ENCODE data around the gene SRCAP. TPM values are rescaled to one million over a fixed set of nuclear protein-coding genes. Genes with fewer than 3 reads are reported as not detected.

SRCAP gene
- total RNA-seq, 1 experiment from 2014 or later, result 57.4 TPM

DNA sequence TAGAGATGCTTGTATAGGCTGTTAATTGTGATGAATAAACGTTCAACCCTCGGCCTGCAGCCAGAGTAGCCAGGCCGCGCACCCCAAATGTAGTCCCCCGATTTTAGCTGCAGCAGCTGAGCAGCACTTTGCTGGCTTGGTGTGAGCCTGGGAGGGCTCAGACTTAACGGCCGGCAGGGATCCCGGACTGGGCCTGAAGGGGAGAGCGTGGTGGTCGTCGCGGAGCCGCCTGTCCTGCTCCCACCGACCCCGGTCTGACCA, 76.1 kb downstream of the SRCAP start:
- peak overlapping the region; percentile 70 for H3K4me3 ChIP-seq (ENCODE audit: low read depth, low read length)
- TF ChIP-seq, protein P1, sequence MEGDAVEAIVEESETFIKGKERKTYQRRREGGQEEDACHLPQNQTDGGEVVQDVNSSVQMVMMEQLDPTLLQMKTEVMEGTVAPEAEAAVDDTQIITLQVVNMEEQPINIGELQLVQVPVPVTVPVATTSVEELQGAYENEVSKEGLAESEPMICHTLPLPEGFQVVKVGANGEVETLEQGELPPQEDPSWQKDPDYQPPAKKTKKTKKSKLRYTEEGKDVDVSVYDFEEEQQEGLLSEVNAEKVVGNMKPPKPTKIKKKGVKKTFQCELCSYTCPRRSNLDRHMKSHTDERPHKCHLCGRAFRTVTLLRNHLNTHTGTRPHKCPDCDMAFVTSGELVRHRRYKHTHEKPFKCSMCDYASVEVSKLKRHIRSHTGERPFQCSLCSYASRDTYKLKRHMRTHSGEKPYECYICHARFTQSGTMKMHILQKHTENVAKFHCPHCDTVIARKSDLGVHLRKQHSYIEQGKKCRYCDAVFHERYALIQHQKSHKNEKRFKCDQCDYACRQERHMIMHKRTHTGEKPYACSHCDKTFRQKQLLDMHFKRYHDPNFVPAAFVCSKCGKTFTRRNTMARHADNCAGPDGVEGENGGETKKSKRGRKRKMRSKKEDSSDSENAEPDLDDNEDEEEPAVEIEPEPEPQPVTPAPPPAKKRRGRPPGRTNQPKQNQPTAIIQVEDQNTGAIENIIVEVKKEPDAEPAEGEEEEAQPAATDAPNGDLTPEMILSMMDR (IDR thresholded peaks at IDR 0.05; ENCODE audit: insufficient read depth in 1 of 2, low read depth in 1 of 2, low read length in 1 of 2, severe bottlenecking in 1 of 2, unreplicated experiment in 1 of 2), result no peak
- TSS peak; percentile 15 for BruUV-seq (replicated peaks)
- peak in 1 of 2 experiments; percentile 13 for DNase-seq
- ChIA-PET CTCF (interaction anchor here (1.0 to 1.5 kb wide), 3 partner anchors 12 to 17 kb away, joined by 3 to 4 read pairs (median 4); partner anchors contain the start of gene ZNF629), POLR2A (interaction anchor here (0.6 to 1.5 kb wide), 6 partner anchors 12 to 68 kb away, joined by 3 to 10 read pairs (median 3); partner anchors contain the start of genes PHKG2 and ZNF629)
- peak overlapping the region; percentile 91 for H3K27ac Mint-ChIP-seq (ENCODE audit: unreplicated experiment)
- H3K4me1 Mint-ChIP-seq (ENCODE audit: low read depth, unreplicated experiment), result peaks cover 10% of the 10 kb centered on the region
- no peaks in the 10 kb centered on the region for H3K27me3 Mint-ChIP-seq (ENCODE audit: insufficient read depth, unreplicated experiment)
- peaks cover 3% of the 10 kb centered on the region for H3K36me3 ChIP-seq (ENCODE audit: control insufficient read depth, insufficient read depth, low read length)
- H3K27me3 ChIP-seq (replicated peaks; ENCODE audit: control insufficient read depth, insufficient read depth, low read length), result no peaks in the 10 kb centered on the region
- H3K9me3 Mint-ChIP-seq (ENCODE audit: unreplicated experiment), result no peaks in the 10 kb centered on the region
- H3K36me3 Mint-ChIP-seq (ENCODE audit: insufficient read depth, unreplicated experiment), result peaks cover 81% of the 10 kb centered on the region
- intact Hi-C loops (cut with micrococcal nuclease; ENCODE audit: unreplicated experiment), result loop anchor here (1.0 to 2.0 kb wide), 3 partner anchors 13 to 147 kb away; partner anchors contain the start of genes CFAP119 and RNF40
- H3K4me3 Mint-ChIP-seq (ENCODE audit: unreplicated experiment), result peak overlapping the region; percentile 75
- H3K4me1 ChIP-seq, result peaks cover 12% of the 10 kb centered on the region
- no peaks in the 10 kb centered on the region for H3K9me3 ChIP-seq

DNA sequence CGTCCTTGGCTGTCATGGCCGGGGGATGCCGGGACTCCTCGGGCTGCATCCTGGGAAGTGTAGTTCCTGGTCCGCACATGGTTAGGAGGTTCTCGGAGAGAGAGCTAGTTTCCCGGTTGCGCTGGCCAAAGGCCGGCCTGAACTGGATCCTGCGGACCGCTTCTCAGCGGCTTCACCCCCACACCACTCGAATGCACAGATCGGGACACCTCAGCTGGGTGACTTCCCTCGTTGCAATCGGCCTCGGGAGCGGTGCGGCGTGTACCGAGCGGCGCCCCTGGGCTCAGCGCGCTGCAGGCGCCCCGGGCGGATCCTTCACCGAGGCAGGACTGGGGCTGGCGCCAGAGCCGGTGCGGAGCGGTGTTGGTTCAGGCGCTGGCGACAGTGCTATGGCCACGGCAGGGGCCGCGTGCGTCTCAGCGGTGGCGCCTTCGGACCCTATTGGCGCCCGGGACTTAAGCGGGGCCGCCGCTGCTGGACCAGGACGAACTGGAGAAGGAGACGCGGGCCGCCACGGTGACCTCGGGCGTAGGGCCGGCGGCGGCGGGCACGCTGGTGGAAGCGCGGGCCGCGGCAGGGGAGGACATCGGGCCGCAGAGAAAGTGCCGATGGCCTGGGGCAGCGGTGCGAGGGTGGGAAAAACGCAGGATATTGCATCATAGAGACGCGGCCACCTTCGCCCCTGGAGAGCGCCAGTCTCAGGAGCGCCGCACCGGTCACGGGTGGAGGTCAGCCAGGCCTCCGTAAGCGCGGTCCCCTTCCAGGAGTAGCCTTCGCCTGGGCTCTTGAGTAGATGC, 76.6 kb downstream of the SRCAP start:
- intact Hi-C loops (cut with micrococcal nuclease; ENCODE audit: unreplicated experiment), result loop anchor here (1.0 to 2.0 kb wide), 3 partner anchors 13 to 147 kb away; partner anchors contain the start of genes CFAP119 and RNF40
- no TSS peak for BruUV-seq (replicated peaks)
- CTCF ChIA-PET, result interaction anchor here (1.0 to 1.5 kb wide), 3 partner anchors 11 to 18 kb away, joined by 3 to 4 read pairs (median 4); partner anchors contain the start of gene ZNF629

More for the DNA sequence above, 76.6 kb downstream of the SRCAP start:
- Histone ChIP-seq H3K4me1 (peaks cover 12% of the 10 kb centered on the region), H3K36me3 (ENCODE audit: control insufficient read depth, insufficient read depth, low read length) (peaks cover 3% of the 10 kb centered on the region), H3K4me3 (ENCODE audit: low read depth, low read length) (peak overlapping the region; percentile 70), H3K9me3 (no peaks in the 10 kb centered on the region), H3K27me3 (replicated peaks; ENCODE audit: control insufficient read depth, insufficient read depth, low read length) (no peaks in the 10 kb centered on the region)
- peak; percentile 86 to 87 for DNase-seq
- H3K4me3 Mint-ChIP-seq (ENCODE audit: unreplicated experiment), result peak overlapping the region; percentile 75
- peaks cover 10% of the 10 kb centered on the region for H3K4me1 Mint-ChIP-seq (ENCODE audit: low read depth, unreplicated experiment)
- TF ChIP-seq, protein P1 (IDR thresholded peaks at IDR 0.05; ENCODE audit: insufficient read depth in 1 of 2, low read depth in 1 of 2, low read length in 1 of 2, severe bottlenecking in 1 of 2, unreplicated experiment in 1 of 2), result no peak
- peaks cover 76% of the 10 kb centered on the region for H3K36me3 Mint-ChIP-seq (ENCODE audit: insufficient read depth, unreplicated experiment)
- POLR2A ChIA-PET, result interaction anchor here (0.6 to 1.5 kb wide), 8 partner anchors 11 to 67 kb away, joined by 3 to 10 read pairs (median 4); partner anchors contain the start of genes PHKG2 and ZNF629
- H3K27ac Mint-ChIP-seq (ENCODE audit: unreplicated experiment), result peak overlapping the region; percentile 91
- H3K9me3 Mint-ChIP-seq (ENCODE audit: unreplicated experiment), result no peaks in the 10 kb centered on the region
- H3K27me3 Mint-ChIP-seq (ENCODE audit: insufficient read depth, unreplicated experiment), result no peaks in the 10 kb centered on the region

Measured in Caco-2 (cell line).